CD4-positive, alpha-beta T cell treated with Interleukin-4 for 4 hours (primary cell): ENCODE data around the gene KPNB1.
A peak's percentile ranks its signal among the peaks of the same experiment; 100 is the strongest.

Experiments
- DNase-seq: peaks from one replicate; pipeline ENCODE4 v3.0.0-alpha.2; 2020

KPNB1 gene

DNA sequence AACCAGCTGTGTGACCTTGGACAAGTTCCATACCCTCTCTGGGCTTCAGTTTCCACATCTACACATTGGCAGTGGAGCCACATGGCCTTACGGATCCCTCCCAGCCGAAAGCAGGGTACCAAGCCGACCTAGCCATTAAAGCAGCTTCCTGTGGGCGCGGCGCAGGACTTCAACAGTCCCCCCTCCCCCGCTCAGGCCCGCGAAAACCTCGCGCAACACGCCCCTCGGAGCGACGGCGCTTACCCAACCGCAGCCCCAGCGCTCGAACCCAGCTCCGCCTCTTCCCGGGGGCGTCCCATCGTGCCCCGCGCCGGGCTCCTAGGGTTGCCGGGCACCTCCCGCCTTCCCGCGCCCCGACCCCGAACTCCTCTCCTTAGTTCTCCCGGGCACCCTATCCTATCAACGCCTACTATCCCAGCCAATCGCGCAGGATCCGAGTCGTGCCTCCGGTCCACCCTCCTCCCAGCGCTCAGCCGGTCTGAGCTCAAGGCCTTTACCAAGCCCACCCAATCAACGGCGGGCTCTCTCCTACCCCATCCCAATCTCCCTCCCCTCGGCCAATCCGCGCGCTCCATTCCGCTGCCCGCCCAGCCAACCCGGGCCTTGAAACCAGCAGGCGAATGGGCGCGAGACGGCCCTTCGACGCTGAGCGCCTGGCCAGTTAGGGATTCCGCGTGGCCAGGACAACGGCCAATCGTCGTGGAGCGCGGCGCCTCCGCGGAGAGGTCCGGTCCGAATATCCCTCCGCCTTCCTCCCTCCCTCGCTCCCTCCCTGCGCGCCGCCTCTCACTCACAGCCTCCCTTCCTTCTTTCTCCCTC, at the start of gene KPNB1:
TSS of gene KPNB1 (plus strand) at position 767 of the 819 bp plus-strand sequence. CDS start 326 bp downstream, outside the sequence.
- peak; percentile 99 for DNase-seq

- DNase-seq, result no peak
These were observed 45.7 kb upstream of the KPNB1 start for GRCh38 chr17:47603830-47604597.

- DNase-seq, result no peak
These were observed 45.2 kb upstream of the KPNB1 start for GRCh38 chr17:47604598-47604927.

- DNase-seq, result no peak
These were observed 44.7 kb upstream of the KPNB1 start for GRCh38 chr17:47605011-47605410.

- DNase-seq, result no peak
These were observed 42.2 kb upstream of the KPNB1 start for GRCh38 chr17:47607481-47607880.

GRCh38 chr17:47611372-47612350, 38.1 kb upstream of the KPNB1 start:
- DNase-seq, result no peak

DNA sequence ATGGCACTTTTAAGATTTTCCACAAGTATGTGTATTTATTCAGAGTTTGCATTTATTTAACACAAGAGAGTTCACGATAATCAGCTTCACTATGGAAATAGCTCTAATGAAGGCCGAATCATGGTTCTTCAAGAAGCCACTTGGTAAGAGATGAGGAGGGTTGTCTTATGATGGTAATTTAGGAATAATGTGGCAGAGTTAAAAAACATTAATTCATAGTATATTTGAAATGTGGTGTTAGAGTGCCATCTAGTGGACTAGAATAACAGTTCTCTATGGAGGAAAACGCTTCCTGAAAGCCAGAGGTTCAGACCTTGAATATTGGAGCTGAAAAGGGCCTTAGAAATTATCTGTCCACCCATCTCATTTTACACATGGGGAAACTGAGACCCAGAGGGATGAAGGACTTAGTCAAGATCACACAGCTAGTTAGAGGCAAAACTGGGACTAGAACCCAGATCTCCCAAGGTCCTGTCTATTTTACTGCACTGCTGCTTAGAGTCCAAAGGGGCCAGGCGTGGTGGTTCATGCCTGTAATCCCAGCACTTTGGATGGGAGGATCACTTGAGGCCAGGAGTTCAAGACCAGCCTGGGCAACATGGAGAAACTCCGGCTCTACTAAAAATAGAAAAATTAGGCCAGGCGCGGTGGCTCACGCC, 33.8 kb upstream of the KPNB1 start:
- DNase-seq, result peak; percentile 62

GRCh38 chr17:47618410-47618809, 31.3 kb upstream of the KPNB1 start:
- no peak for DNase-seq

DNA sequence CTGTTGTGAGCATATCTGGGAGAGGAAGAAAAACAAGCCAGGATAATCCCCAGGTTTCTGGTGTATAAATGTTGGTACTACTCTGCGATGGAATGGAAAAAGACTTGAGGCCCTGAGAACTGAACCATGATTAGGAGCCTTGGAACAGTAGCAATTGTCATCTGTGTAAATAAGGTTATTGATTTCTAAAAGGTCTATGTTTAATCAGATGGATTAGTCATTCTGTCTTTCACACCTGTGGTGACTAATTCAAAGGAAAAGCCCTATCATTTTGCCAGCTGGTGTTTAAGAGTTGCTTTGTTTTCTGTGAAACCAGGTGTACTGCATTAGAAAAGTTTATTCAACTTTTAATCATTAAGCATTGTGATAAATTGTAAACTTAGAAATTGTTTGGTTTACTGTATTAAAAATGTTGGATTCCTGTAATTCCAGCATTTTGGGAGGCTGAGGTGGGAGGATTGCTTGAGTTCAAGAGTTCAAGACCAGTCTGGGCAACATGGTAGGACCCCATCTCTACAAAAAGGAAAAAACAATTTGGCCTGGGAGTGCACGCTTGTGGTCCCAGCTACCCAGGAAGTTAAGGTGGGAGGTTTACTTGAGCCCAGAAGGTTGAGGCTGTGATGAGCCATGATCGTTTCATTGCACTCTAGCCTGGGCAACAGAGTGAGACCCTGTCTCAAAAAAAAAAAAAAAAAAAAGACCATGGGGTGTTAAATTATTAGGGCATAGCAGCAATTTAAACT, 29.0 kb upstream of the KPNB1 start:
- peak; percentile 22 for DNase-seq

GRCh38 chr17:47621293-47622179, 28.2 kb upstream of the KPNB1 start:
- no peak for DNase-seq

GRCh38 chr17:47622180-47622549, 27.6 kb upstream of the KPNB1 start:
- no peak for DNase-seq

- DNase-seq, result no peak
These were observed 25.0 kb upstream of the KPNB1 start for GRCh38 chr17:47624727-47625068.

DNA sequence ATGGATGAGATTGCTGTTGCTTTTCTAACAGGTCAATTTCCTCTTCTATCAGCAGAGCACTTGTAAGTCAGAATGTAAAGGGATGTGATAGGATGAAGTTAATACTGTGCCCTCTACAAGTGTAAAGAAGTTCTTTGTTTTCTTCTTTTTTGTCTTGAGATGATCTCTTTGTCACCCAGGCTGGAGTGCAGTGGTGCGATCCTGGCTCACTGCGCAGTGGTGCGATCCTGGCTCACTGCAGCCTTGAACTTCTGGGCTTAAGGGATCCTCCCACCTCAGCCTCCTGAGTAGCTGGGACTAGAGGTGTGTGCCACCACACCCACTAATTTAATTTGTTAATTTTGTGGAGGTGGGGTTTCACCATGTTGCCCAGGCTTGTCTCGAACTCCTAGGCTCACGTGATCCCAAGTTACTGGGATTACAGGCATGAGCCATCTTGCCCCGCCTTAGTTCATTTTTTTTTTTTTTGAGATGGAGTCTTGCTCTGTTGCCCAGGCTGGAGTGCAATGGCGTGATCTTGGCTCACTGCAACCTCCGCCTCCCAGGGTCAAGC, 21.6 kb upstream of the KPNB1 start:
- no peak for DNase-seq

DNA sequence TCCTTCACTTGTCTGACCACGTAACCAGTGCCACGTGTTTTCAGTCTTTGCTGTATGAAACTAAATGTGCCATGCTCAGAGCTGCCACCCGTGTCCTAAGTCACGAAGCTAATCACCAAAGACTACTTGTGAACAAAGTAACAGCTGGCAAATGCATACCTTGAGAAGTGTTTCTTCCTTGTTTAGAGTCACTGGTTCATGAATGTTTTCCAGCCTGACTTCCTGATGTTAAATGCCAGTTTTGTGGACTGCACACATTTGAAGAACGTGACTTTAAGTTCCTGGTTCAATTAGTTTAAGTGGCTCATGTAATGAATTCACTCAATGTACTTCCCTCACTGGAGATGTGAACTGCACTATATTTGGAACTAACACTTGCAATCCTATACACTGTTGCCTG, 19.9 kb upstream of the KPNB1 start:
- DNase-seq, result no peak

DNA sequence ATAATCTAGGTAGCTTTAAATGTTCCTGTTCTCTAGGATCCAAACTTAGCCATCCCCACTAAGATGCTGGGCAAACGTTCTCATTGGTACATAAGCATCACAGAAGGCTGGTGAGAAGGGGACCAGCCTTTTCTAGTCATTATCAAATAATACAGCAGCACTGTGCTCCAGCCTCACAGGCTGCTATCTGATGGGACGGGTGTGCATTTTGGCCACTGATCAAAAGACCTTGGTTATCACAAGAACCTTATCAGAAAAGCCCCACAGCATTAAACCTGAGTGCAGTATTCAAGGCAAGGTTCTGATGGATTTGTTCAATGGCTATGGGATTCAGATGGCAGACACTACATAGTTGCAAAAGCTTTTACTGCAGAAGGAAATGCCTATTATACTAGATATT, 19.1 kb upstream of the KPNB1 start:
- no peak for DNase-seq

GRCh38 chr17:47632991-47633390, 16.7 kb upstream of the KPNB1 start:
- no peak for DNase-seq

- DNase-seq, result no peak
These were observed 15.7 kb upstream of the KPNB1 start for GRCh38 chr17:47633996-47634395.

- DNase-seq, result no peak
These were observed 14.8 kb upstream of the KPNB1 start for GRCh38 chr17:47634870-47635269.

- no peak for DNase-seq
These were observed 14.0 kb upstream of the KPNB1 start for GRCh38 chr17:47635734-47636133.

DNA sequence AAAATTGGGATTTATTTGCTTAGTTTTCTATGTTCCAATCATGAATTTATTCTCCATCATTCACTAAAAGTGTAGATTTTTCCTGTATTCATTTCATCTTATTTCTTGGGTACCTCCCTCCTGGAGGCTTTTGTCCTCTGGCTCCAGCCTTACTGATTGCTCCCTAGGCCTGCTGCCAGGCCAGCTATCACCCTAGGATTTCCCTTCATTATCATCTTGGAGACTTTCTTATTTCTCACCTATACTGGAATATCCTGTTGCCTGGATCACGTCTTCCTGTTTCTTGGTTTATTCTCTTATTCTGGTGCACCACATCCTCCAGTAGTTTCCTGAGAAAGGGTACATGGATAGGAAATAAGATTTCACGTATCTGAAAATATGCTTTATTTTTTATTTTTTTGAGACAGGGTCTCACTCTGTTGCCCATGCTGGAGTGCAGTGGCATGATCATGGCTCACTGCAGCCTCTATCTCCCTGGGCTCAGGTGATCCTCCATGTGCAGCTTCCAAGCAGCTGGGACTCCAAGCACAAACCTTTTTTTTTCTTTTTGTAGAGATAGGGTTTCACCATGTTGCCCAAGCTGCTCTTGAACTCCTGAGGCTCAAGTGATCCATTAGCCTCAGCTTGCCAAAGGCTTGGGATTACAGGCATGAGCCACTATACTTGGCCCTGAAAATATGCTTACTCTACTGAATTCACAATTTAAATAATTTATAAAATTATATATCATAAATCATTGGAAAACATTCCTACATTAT, 13.3 kb upstream of the KPNB1 start:
- DNase-seq, result no peak
